Activated naive CD4-positive, alpha-beta T cell treated with anti-CD3 and anti-CD28 coated beads, Interleukin-2, amount 10 ng/mL, durations not matched to agents 7 days and 5 days (primary cell): ENCODE results near the gene RBM11.
A peak's percentile ranks its signal among the peaks of the same experiment; 100 is the strongest.
"Not testable (repeated sequence)": the region's sequence is repeated elsewhere in the genome, so short reads cannot be mapped to it uniquely, and the experiment has no call there.

Experiments used
- CTCF ChIA-PET: fragments of 350-600 bp; sonication (Branson Sonifier 250); formaldehyde crosslinking; loops from one replicate; lab custom pipeline; 2021; ENCODE audit warnings: antibody characterized with exemption; lab: Charles Lee
- DNase-seq: peaks from one replicate; pipeline ENCODE4 v3.0.0-alpha.2; 2020
- H3K27ac Mint-ChIP-seq: one replicate; pipeline ENCODE4 v1.8.0; 2021; ENCODE audit warnings: mild to moderate bottlenecking, moderate library complexity, mixed read lengths
- H3K27me3 Mint-ChIP-seq: one replicate; pipeline ENCODE4 v1.8.0; 2021; ENCODE audit warnings: mild to moderate bottlenecking, mixed read lengths
- H3K36me3 Mint-ChIP-seq: one replicate; pipeline ENCODE4 v1.8.0; 2021; ENCODE audit warnings: mixed read lengths
- H3K4me1 Mint-ChIP-seq: one replicate; pipeline ENCODE4 v1.8.0; 2021; ENCODE audit warnings: mixed read lengths
- H3K4me3 Mint-ChIP-seq: one replicate; pipeline ENCODE4 v1.8.0; 2021; ENCODE audit warnings: mild to moderate bottlenecking, moderate library complexity, mixed read lengths
- H3K9me3 Mint-ChIP-seq: one replicate; pipeline ENCODE4 v1.8.0; 2021; ENCODE audit warnings: mixed read lengths

RBM11 gene

DNA sequence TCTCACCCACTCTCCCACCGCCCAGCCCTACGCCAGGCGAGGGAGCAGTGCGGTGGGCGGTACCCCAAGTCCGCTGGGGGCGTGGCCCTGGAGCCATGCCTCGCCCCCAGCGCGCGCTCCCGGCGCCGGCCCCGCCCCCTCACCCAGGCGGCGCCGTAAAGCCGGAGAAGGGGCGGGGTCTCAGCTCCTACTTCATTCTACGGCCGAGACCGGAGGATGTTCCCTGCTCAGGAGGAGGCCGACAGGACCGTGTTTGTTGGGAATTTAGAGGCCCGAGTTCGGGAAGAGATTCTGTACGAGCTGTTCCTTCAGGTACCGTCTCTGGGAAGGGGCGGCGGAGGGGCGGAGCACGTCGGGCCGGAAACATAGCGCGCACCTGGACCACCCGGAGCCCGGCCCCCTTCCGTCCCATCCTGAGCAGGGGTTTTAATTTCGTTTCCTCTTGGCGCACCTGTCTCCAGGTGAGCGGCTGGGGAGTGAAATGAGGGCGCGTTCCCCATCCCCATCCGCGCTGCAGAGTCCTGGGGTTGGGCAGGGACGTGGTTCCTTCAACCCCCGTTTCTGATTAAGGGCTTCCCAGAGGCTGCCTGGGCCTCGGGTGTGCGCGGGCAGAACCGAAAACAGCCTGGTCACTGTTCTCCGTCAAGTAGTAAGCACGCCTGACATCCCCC, at the start of gene RBM11:
TSS of gene RBM11 (plus strand) at position 187 of the 671 bp plus-strand sequence. CDS start at position 217, 30 bp downstream.
- Mint-ChIP-seq H3K4me1 (peaks cover 11% of the 10 kb centered on the region), H3K4me3 (peak within 1 kb of the TSS; percentile 80), H3K9me3 (no peaks in the 10 kb centered on the region), H3K36me3 (no peaks in the 10 kb centered on the region), H3K27me3 (peaks cover 14% of the 10 kb centered on the region), H3K27ac (no peak within 1 kb of the TSS)
- DNase-seq: peak; percentile 79
- CTCF ChIA-PET: no interaction called here

- H3K4me3 Mint-ChIP-seq, H3K27me3 Mint-ChIP-seq, H3K36me3 Mint-ChIP-seq, H3K9me3 Mint-ChIP-seq, DNase-seq, H3K4me1 Mint-ChIP-seq, CTCF ChIA-PET, H3K27ac Mint-ChIP-seq: not testable (repeated sequence)
These were observed 49.3 kb upstream of the RBM11 start for GRCh38 chr21:14166463-14167223.

GRCh38 chr21:14206222-14206621, 9.7 kb upstream of the RBM11 start:
- Mint-ChIP-seq H3K27me3 (peaks cover 4% of the 10 kb centered on the region), H3K36me3 (no peaks in the 10 kb centered on the region), H3K9me3 (no peaks in the 10 kb centered on the region), H3K27ac (no peak overlapping the region), H3K4me1 (no peaks in the 10 kb centered on the region), H3K4me3 (no peak overlapping the region)
- DNase-seq: no peak
- CTCF ChIA-PET: no interaction called here

DNA sequence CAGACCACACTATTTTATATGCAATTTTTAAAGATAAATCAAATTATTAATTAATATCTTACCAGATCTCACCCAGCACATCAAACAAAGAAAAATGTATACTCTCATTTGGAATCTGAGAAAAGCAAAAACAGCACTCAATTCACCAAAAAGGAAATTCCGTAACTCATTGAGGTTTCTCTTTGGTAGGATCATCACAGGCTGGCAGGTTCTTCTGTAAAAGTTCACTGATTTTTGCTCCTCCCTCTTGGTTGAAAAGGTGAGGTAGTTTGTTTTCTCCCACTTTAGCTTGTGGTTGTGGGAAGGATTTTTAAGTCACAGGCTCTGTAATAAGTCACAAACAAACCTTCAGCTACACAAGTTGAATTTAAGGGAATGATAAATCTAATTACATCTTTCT, 5.2 kb upstream of the RBM11 start, which contains the start of gene LIPI:
TSS of gene LIPI (minus strand) at position 218 of the 400 bp plus-strand sequence. CDS start at position 108, 110 bp downstream.
- H3K36me3 Mint-ChIP-seq: no peaks in the 10 kb centered on the region
- H3K27ac Mint-ChIP-seq: no peak within 1 kb of the TSS
- CTCF ChIA-PET: no interaction called here
- no peaks in the 10 kb centered on the region for H3K4me1 Mint-ChIP-seq
- H3K9me3 Mint-ChIP-seq: no peaks in the 10 kb centered on the region
- H3K27me3 Mint-ChIP-seq: peaks cover 10% of the 10 kb centered on the region
- DNase-seq: no peak
- H3K4me3 Mint-ChIP-seq: no peak within 1 kb of the TSS

- peaks cover 11% of the 10 kb centered on the region for H3K4me1 Mint-ChIP-seq
- H3K9me3 Mint-ChIP-seq: no peaks in the 10 kb centered on the region
- H3K27ac Mint-ChIP-seq: no peak overlapping the region
- no peaks in the 10 kb centered on the region for H3K36me3 Mint-ChIP-seq
- peaks cover 18% of the 10 kb centered on the region for H3K27me3 Mint-ChIP-seq
- no peak for DNase-seq
- CTCF ChIA-PET: no interaction called here
- H3K4me3 Mint-ChIP-seq: no peak overlapping the region
These were observed 2.8 kb upstream of the RBM11 start for GRCh38 chr21:14213164-14213563.

DNA sequence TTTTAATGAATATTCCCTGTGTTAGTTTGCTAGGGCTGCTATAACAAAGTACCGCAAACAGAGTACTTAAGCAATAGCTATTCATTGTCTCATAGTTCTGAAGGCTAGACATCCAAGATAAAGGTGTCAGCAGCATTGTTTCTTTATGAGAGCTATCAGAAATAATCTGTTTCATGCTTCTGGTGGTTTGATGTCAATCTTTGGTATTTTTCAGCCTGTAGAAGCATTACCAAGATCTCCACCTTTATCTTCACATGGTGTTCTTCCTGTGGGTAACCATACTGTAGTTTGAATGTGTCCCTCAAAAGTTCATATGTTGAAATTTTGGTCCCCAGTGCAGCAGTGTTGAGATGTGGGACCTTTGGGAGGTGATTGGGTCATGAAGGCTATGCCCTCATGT, 7.4 kb downstream of the RBM11 start:
- Mint-ChIP-seq H3K4me1 (no peaks in the 10 kb centered on the region), H3K4me3 (no peak overlapping the region), H3K9me3 (peaks cover under 1% of the 10 kb centered on the region), H3K27ac (no peak overlapping the region), H3K27me3 (no peaks in the 10 kb centered on the region), H3K36me3 (no peaks in the 10 kb centered on the region)
- CTCF ChIA-PET: no interaction called here
- DNase-seq: no peak

DNA sequence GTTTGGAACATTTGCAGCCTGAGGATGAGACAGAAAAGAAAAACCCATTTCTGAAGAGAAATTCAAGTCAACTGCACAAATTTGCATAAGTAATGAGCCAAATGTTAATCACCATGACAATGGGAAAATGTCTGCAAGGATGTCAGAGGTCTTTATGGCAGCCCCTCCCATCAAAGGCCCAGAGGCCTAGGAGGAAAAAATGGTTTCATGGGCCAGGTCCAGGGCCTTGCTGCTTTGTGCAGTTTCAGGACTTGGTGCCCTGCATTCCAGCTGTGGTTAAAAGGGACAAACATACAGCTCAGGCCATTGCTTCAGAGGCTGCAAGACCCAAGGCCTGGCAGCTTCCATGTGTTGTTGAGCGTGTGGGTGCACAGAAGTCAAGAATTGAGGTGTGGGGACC, 13.4 kb downstream of the RBM11 start:
- Mint-ChIP-seq H3K4me3 (no peak overlapping the region), H3K27me3 (no peaks in the 10 kb centered on the region), H3K36me3 (no peaks in the 10 kb centered on the region), H3K4me1 (no peaks in the 10 kb centered on the region), H3K27ac (no peak overlapping the region), H3K9me3 (peaks cover 14% of the 10 kb centered on the region)
- CTCF ChIA-PET: no interaction called here
- no peak for DNase-seq

DNA sequence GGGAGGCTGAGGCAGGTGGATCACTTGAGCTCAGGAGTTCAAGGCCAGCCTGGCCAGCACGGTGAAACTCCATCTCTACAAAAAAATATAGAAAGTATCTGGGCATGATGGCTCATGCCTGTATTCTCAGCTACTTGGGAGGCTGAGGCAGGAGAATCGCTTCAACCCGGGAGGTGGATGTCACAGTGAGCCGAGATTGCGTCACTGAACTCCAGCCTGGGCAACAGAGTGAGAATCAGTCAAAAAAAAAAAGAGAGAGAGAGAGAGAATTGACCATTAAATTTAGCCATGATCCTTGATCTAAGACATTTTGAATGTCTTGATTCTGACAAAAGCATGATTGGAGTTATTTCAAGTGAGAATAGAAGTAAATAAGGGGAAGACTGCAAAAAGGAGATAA, 19.1 kb downstream of the RBM11 start:
- H3K27me3 Mint-ChIP-seq: no peaks in the 10 kb centered on the region
- no peak overlapping the region for H3K27ac Mint-ChIP-seq
- peaks cover 3% of the 10 kb centered on the region for H3K9me3 Mint-ChIP-seq
- H3K4me3 Mint-ChIP-seq: no peak overlapping the region
- no peak for DNase-seq
- H3K36me3 Mint-ChIP-seq: no peaks in the 10 kb centered on the region
- CTCF ChIA-PET: no interaction called here
- H3K4me1 Mint-ChIP-seq: no peaks in the 10 kb centered on the region

GRCh38 chr21:14236180-14236579, 20.2 kb downstream of the RBM11 start:
- Mint-ChIP-seq H3K36me3 (no peaks in the 10 kb centered on the region), H3K9me3 (no peaks in the 10 kb centered on the region), H3K4me1 (no peaks in the 10 kb centered on the region), H3K27ac (no peak overlapping the region), H3K4me3 (no peak overlapping the region), H3K27me3 (no peaks in the 10 kb centered on the region)
- no peak for DNase-seq
- CTCF ChIA-PET: no interaction called here

- H3K36me3 Mint-ChIP-seq: no peaks in the 10 kb centered on the region
- no peak for DNase-seq
- CTCF ChIA-PET: interaction anchor here (0.7 to 1.1 kb wide), 2 partner anchors 13 to 82 kb away, joined by 3 to 4 read pairs; no protein-coding TSS in a partner anchor
- no peaks in the 10 kb centered on the region for H3K27me3 Mint-ChIP-seq
- H3K4me1 Mint-ChIP-seq: no peaks in the 10 kb centered on the region
- H3K4me3 Mint-ChIP-seq: no peak overlapping the region
- H3K27ac Mint-ChIP-seq: no peak overlapping the region
- H3K9me3 Mint-ChIP-seq: no peaks in the 10 kb centered on the region
These were observed 23.3 kb downstream of the RBM11 start for GRCh38 chr21:14239281-14239680.

- Mint-ChIP-seq H3K27me3 (no peaks in the 10 kb centered on the region), H3K36me3 (no peaks in the 10 kb centered on the region), H3K27ac (no peak overlapping the region), H3K4me1 (no peaks in the 10 kb centered on the region), H3K9me3 (no peaks in the 10 kb centered on the region), H3K4me3 (no peak overlapping the region)
- CTCF ChIA-PET: interaction anchor here (0.8 kb wide), 1 partner anchor 762 kb away, joined by 3 read pairs; no protein-coding TSS in a partner anchor
- no peak for DNase-seq
These were observed 25.3 kb downstream of the RBM11 start for GRCh38 chr21:14241297-14241696.

GRCh38 chr21:14243461-14243860, 27.5 kb downstream of the RBM11 start:
- no peak for DNase-seq
- H3K36me3 Mint-ChIP-seq: no peaks in the 10 kb centered on the region
- H3K27ac Mint-ChIP-seq: no peak overlapping the region
- no peak overlapping the region for H3K4me3 Mint-ChIP-seq
- CTCF ChIA-PET: interaction anchor here (1.5 kb wide), 1 partner anchor 9 kb away, joined by 5 read pairs; no protein-coding TSS in a partner anchor
- no peaks in the 10 kb centered on the region for H3K27me3 Mint-ChIP-seq
- no peaks in the 10 kb centered on the region for H3K4me1 Mint-ChIP-seq
- no peaks in the 10 kb centered on the region for H3K9me3 Mint-ChIP-seq

DNA sequence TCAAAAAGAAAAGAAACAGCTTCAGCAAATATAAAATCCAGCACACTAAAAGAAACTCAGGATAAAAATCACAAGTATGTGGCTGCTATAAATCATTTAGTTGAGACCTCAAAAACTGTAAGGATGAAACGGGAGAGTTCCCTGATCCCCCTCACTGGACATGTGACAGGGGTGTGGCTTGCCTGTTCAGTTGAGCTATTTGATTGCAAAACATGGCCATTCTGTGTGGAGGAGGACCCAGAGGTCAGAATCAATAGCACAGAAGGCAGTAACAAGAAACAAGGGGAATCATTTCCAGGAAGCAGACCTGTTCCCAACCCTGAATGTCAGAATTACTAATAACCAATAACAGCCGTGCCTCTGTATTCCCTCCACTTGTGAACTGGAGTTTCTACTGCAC, 27.9 kb downstream of the RBM11 start:
- Mint-ChIP-seq H3K4me3 (no peak overlapping the region), H3K27ac (no peak overlapping the region), H3K27me3 (peaks cover 3% of the 10 kb centered on the region), H3K36me3 (no peaks in the 10 kb centered on the region), H3K9me3 (no peaks in the 10 kb centered on the region), H3K4me1 (no peaks in the 10 kb centered on the region)
- no peak for DNase-seq
- CTCF ChIA-PET: interaction anchor here (1.5 kb wide), 1 partner anchor 8 kb away, joined by 5 read pairs; no protein-coding TSS in a partner anchor

- no peak for DNase-seq
- CTCF ChIA-PET: interaction anchor here (1.2 kb wide), 1 partner anchor 15 kb away, joined by 4 read pairs; no protein-coding TSS in a partner anchor
- H3K36me3 Mint-ChIP-seq: no peaks in the 10 kb centered on the region
- no peaks in the 10 kb centered on the region for H3K4me1 Mint-ChIP-seq
- H3K27ac Mint-ChIP-seq: no peak overlapping the region
- peaks cover 4% of the 10 kb centered on the region for H3K27me3 Mint-ChIP-seq
- H3K9me3 Mint-ChIP-seq: no peaks in the 10 kb centered on the region
- no peak overlapping the region for H3K4me3 Mint-ChIP-seq
These were observed 29.0 kb downstream of the RBM11 start for GRCh38 chr21:14244911-14245310.
